Kidney (tissue), 14 donors: Measurements from ENCODE around the gene RPLP2. TPM values are rescaled to one million over a fixed set of nuclear protein-coding genes. Genes with fewer than 3 reads are reported as not detected.

ENCODE experiments used
- DNase-seq, 5 donors: peaks; one replicate each; pipeline ENCODE4 v3.0.0-alpha.2; 2013 to 2020
- FAIRE-seq: peaks from 2 replicates; lab custom pipeline; 2012; peaks lifted over from hg19 to GRCh38; lab: Jason Lieb, UNC
- H3K27ac ChIP-seq, 2 donors: one replicate each; pipeline ENCODE4 v1.7.0; 2013; ENCODE audit warnings: low read depth in 2 of 2, low read length in 2 of 2, inconsistent platforms in 1 of 2
- H3K27me3 ChIP-seq: one replicate; pipeline ENCODE4 v1.7.1; 2013; ENCODE audit warnings: low read length, inconsistent platforms; ENCODE audit not compliant: control insufficient read depth, insufficient read depth
- H3K36me3 ChIP-seq, 3 donors: one replicate each; pipeline versions ENCODE4 v1.7.0 to v1.7.1; 2013; ENCODE audit warnings: low read length in 3 of 3, control low read depth in 1 of 3, inconsistent platforms in 1 of 3; ENCODE audit not compliant: insufficient read depth in 3 of 3, control insufficient read depth in 2 of 3
- H3K4me1 ChIP-seq, 3 donors: one replicate each; pipeline versions ENCODE4 v1.7.0 to v1.7.1; 2013; ENCODE audit warnings: low read length in 3 of 3, inconsistent platforms in 1 of 3, low read depth in 1 of 3; ENCODE audit not compliant: control insufficient read depth in 2 of 3, insufficient read depth in 2 of 3
- H3K4me3 ChIP-seq, 3 donors: one replicate each; pipeline versions ENCODE4 v1.7.0 to v1.8.1; 2013; ENCODE audit warnings: low read length in 3 of 3, control low read depth in 1 of 3, inconsistent platforms in 1 of 3
- H3K9ac ChIP-seq, 3 donors: one replicate each; pipeline versions ENCODE4 v1.7.0 to v1.7.1; 2013; ENCODE audit warnings: low read length in 3 of 3, control low read depth in 1 of 3, inconsistent platforms in 1 of 3
- H3K9me3 ChIP-seq, 3 donors: one replicate each; pipeline versions ENCODE4 v1.7.0 to v1.7.1; 2013; ENCODE audit warnings: low read length in 3 of 3, control low read depth in 1 of 3, inconsistent platforms in 1 of 3; ENCODE audit not compliant: control insufficient read depth in 2 of 3, insufficient read depth in 1 of 3
- intact Hi-C: fragments of 100-400 bp; cut with DNase I; formaldehyde crosslinking; loops from one replicate; pipeline ENCODE4 v1.11.1; 2022
- polyA plus RNA-seq: library from polyadenylated mRNA; stranded (reverse); fragments of 350-450 nt; fragmentation: Illumina TruSeq; extraction: RNeasy Lipid Tissue Mini Kit (QIAGEN cat#74804); gene quantifications from one replicate; pipeline ENCODE4 v1.2.3, GENCODE V29; 2014; ENCODE audit warnings: low read depth, low replicate concordance; ENCODE audit not compliant: insufficient read depth
- total RNA-seq: library from RNA; stranded (reverse); fragmentation: NEBNext Ultra II Directional; extraction: Animal tissue kit (Norgen Biotek cat#: 25700); gene quantifications from one replicate; pipeline ENCODE4 v1.2.1, GENCODE V29; 2021
- TF ChIP-seq, protein P1 (sequence below): IDR thresholded peaks from 3 replicates; pipeline ENCODE4 v1.5.1; 2012; ENCODE audit warnings: mild to moderate bottlenecking, moderate library complexity, borderline replicate concordance; ENCODE audit not compliant: insufficient read depth; ENCODE audit errors: extremely low read depth
- donor health status: control.
- donor health status: control.
- donor health status: control.
- donor health status: control.
- donor health status: control.
- donor health status: DM: yes; HTN: yes; CAD: no.
- donor health status: Normal renal cell carcinoma (clear cell type).

Gene RPLP2
- total and polyA plus RNA-seq, 2 donors from 2014 or later, result 1,544 to 1,997 TPM

DNA sequence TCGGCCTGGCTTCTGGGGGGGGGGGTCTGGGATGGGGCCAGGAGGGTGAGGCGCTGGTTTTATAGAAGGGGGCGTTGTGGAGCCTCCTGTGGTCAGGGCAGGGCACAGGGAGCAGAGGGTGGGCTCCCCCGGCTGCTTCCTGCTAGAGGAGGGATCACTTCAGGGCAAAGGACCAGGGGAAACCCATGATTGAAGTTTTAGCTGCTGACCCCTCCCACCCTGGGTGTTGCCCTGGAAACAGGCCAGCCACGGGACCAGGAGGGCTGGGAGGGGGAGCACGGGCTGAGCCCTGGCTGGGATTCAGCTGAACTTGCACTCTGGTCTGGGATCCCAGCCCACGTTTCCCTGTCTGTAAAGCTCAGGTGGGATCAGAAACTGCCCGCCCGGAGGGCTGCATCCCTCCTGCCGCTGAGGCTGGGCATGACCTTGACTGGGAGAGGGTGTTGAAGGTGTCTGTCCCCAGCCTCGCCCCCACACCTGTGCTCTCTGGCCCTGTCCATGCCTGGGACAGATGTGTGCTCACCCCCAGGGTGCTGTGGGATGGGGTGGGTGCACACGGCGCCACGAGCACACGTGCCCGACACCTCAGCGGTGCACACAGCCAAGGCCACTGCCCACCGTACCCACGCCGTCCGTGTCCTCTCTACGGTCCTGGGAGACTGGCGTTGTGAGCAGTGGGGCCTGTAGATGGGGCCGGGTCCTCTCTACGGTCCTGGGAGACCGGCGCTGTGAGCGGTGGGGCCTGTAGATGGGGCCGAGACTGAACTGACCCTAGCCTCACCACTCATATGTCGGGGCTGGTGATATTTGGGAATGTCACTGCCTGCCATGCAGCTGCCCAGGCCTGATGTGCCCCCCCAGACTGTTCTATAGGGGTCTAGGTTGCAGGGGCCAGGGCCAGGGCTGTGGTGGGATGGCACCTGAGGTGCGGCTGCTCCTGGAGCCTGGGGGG is 35.2 kb downstream of the RPLP2 start:
- H3K4me3 ChIP-seq, result peak overlapping the region in 2 of 3 donors; percentile 30 to 80
- no peak for FAIRE-seq
- H3K9ac ChIP-seq, result peak overlapping the region in 2 of 3 donors; percentile 11 to 61
- peaks cover 0 to 4% (median 2%) of the 10 kb centered on the region in 3 donors for H3K36me3 ChIP-seq
- DNase-seq, result peak; percentile 91 to 98 (median 93)
- H3K27ac ChIP-seq, result peak overlapping the region; percentile 92 to 93
- TF ChIP-seq, protein P1, sequence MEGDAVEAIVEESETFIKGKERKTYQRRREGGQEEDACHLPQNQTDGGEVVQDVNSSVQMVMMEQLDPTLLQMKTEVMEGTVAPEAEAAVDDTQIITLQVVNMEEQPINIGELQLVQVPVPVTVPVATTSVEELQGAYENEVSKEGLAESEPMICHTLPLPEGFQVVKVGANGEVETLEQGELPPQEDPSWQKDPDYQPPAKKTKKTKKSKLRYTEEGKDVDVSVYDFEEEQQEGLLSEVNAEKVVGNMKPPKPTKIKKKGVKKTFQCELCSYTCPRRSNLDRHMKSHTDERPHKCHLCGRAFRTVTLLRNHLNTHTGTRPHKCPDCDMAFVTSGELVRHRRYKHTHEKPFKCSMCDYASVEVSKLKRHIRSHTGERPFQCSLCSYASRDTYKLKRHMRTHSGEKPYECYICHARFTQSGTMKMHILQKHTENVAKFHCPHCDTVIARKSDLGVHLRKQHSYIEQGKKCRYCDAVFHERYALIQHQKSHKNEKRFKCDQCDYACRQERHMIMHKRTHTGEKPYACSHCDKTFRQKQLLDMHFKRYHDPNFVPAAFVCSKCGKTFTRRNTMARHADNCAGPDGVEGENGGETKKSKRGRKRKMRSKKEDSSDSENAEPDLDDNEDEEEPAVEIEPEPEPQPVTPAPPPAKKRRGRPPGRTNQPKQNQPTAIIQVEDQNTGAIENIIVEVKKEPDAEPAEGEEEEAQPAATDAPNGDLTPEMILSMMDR, result no peak
- H3K9me3 ChIP-seq, result no peaks in the 10 kb centered on the region
- H3K27me3 ChIP-seq, result no peaks in the 10 kb centered on the region
- H3K4me1 ChIP-seq, result peaks cover 0 to 39% (median 15%) of the 10 kb centered on the region in 3 donors
- intact Hi-C loops, result no loop called here

DNA sequence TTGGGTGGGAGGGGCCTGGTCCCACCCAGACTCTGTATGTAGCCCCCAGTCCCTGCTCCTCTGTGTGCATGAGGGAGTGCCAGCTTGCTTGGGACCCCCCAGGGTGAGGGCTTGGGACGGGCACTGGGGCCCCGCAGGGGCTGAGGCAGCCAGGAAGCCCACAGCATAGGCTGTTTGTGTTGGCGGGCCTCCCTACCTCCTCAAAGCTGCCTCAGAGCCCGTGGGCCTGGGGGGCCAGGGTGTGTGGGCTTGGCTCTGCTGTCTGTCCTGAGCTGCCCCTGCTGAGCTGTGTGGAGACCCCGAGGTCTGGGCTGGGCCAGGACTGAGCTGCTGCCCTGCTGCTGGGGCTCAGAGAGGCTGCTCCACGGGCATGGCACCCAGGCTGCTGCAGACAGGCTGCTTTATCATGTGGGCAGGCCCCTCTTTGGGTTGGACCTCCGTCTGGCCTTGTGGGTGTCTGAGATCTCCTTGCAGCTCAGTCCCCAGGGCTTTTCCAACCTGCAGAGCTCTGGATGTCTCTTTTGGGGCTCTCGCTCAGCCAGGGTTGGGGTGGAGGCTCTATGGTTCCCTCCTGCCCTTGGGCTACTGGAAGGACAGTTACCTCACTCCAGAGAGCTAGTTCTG is 36.2 kb downstream of the RPLP2 start:
- Histone ChIP-seq H3K27me3 (no peaks in the 10 kb centered on the region), H3K9me3 (no peaks in the 10 kb centered on the region), H3K36me3 (no peaks in the 10 kb centered on the region), H3K27ac (no peak overlapping the region), H3K9ac (no peak overlapping the region), H3K4me3 (no peak overlapping the region), H3K4me1 (peaks cover 0 to 31% (median 15%) of the 10 kb centered on the region in 3 donors)
- TF ChIP-seq, protein P1, result no peak
- intact Hi-C loops, result no loop called here
- no peak for FAIRE-seq
- DNase-seq, result no peak

DNA sequence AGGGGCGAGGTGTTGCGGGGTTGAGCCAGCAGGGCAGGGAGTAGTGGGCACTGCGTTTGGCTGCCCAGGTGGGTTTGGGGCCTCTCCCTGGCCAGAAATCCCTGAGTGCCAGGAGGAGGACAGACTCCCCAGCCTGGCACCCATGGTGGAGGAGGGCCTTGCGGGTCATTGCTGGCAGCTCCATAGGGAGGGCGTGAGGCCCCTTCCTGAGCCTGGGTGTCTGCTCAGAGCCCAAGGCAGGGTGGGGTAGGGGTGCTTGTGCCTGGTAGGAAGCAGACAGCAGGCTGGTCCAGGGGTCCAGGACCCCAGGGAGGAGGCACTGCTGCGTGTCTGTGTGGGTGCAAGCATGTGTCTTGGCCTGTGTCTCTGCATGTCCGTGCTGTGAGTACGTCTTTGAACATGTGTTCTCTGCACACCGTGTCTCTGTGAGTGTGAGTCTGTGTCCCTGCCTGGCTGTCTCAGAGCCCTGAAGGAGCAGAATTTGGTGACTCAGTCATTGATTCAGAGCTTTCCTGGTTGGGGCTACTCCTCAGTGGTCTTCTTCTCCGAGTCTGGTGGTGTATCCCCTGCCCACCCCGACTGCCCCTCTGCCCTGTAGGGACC is 36.8 kb downstream of the RPLP2 start:
- H3K9me3 ChIP-seq, result no peaks in the 10 kb centered on the region
- no peak overlapping the region for H3K9ac ChIP-seq
- intact Hi-C loops, result no loop called here
- no peak for FAIRE-seq
- no peak overlapping the region for H3K4me3 ChIP-seq
- H3K4me1 ChIP-seq, result peaks cover 0 to 29% (median 10%) of the 10 kb centered on the region in 3 donors
- no peak for DNase-seq
- TF ChIP-seq, protein P1, result no peak
- H3K27me3 ChIP-seq, result no peaks in the 10 kb centered on the region
- H3K36me3 ChIP-seq, result no peaks in the 10 kb centered on the region
- no peak overlapping the region for H3K27ac ChIP-seq
